Femur (tissue), 1 donor: ENCODE results near the gene HOXA10.

Experiments used
- DNase-seq: peaks from one replicate; pipeline ENCODE4 v3.0.0-alpha.2; 2017

The HOXA10 gene

GRCh38 chr7:27179030-27179429, 4.9 kb upstream of the HOXA10 start:
- peak; percentile 38 for DNase-seq

DNA sequence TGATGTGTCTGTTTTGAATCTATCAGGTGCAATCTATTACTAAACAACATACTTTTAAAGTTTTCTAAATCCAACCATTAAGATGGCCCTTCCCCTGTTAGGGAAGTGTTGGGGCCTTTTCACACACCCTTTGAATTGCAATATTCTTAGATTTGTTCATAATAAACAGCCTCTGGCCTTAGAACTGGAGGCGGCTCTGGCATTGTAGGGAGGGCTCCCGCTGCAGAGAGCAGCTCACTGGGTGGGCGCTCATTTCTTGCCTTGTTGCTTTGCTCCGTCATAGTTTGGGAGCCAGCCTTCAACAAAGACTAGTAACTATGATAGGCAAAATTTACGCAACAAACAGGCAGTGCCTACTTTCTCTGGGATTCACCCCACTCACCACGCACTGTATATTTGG, 4.2 kb upstream of the HOXA10 start:
- peak; percentile 40 for DNase-seq

GRCh38 chr7:27177795-27178320, 3.7 kb upstream of the HOXA10 start:
- peak; percentile 38 for DNase-seq

DNA sequence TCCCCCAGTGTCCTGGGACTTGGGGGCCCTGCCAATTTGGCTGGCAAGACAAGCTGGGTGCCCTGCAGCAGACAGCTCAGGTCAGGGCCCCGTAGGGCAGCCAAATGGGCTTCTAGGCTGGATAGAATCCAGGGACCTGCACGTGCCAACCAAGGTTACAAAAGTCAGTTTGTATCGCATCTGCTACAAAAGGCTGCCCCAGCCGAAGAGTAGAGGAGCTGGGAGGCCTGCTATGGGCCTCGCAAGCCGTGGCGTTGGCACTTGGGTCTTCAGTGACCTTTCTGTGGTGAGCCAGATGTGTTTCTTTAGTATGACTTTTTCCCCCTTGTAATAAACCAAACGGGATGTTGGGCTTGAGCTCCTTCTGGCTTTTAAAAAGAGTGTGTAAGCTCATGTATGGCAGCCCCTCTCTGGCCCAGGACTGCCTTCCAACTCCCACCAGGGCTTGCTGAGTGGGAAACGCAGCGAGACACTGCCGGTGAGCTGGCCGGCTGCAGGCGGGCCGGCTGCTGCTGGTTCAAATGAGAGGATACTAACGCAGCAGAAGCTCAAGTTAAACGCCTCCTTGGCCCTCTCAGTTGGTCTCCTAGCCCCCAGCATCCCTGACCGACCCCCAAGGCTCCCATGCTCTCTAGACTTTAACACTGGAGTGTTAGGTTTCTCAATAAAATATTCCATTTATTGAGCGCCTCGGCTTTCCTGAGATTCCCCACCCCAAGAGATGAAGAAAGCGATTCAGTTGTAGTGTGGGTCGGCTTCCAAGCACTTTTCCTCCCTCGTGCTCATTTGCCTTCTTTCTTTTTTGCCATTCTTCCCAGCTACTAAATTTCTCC, 3.1 kb upstream of the HOXA10 start:
- peak; percentile 51 for DNase-seq

DNA sequence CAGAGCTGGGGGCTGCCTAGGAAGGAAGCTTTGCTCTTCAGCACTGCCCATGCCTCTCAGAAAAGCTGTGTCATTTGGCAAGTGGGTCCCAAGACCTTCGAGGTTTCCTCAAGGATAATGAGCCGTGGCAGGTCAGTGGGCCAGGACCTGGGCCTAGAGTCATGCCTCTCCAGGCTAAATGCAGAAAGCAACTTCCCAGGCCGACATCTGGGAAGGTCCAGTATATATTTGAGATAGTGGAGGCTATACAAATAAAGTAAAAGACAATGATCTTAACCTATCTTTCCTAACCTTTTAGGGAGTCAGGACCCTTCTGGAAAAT, 2.4 kb upstream of the HOXA10 start:
- DNase-seq = no peak

- DNase-seq = peak; percentile 49
Observed at GRCh38 chr7:27175626-27176523, 1.8 kb upstream of the HOXA10 start.

GRCh38 chr7:27174874-27175625, 930 bp upstream of the HOXA10 start:
- DNase-seq = peak; percentile 60

DNA sequence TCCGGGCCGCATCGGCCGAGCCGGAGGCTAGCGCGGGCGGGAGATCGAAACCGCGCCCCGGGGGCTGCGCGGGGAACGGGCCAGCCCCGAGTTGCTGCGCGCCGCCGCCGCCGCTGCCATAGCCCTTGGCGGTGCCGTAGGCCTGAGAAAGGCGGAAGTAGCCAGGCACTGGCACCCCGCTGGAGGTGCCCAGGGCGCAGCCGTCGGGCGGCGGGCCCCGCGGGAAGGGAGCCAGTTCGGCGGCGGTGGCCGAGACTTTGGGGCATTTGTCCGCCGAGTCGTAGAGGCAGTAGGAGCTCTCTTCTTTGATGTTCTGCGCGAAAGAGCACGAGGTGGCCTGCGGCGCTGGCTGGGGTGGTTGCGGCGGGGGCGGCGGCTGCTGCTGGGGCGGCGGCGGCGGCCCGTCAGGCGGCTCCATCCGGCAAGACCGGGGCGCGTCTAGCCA, 587 bp downstream of the HOXA10 start:
- DNase-seq = peak; percentile 53

GRCh38 chr7:27172823-27173510, 1.2 kb downstream of the HOXA10 start:
- peak; percentile 87 for DNase-seq

GRCh38 chr7:27172315-27172774, 1.8 kb downstream of the HOXA10 start:
- peak; percentile 53 for DNase-seq

DNA sequence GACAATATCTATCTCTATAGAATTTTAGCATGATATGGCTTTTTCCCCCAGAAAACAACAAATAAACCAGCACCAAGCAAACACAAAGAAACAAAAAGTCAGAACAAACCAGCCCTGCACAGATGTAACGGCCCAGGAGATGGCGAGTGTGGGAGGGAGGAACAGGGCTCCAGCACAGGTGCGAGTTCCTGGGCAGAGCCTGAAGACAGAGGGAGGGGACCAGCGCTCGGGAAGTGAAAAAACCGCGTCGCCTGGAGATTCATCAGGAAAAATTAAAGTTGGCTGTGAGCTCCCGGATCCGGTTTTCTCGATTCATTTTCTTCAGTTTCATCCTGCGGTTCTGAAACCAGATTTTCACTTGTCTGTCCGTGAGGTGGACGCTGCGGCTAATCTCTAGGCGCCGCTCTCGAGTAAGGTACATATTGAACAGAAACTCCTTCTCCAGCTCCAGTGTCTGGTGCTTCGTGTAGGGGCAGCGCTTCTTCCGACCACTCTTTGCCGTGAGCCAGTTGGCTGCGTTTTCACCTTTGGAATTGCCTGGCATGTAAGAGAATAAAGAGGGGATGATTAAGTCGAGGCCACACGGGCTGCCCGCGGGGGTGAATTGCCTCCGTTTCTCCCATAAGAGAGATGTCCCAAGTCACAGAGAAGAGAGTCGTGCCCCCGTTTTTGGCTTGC, 2.3 kb downstream of the HOXA10 start:
- peak; percentile 60 for DNase-seq

DNA sequence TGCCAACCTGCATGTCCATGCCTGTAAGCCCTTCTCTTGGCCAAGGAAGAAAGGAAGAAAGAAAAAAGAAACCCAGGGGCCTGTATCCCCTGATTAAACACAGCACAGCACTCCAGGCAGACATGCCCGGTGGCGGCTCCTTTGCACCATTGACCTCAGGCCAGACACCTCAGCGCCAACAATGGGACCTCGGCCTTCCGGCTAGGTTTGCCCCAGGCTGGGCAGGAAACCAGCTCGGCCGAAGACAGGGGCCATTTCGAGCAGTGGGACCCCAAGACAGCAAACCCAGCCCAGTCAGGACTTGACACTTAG, 2.8 kb downstream of the HOXA10 start:
- peak; percentile 59 for DNase-seq

GRCh38 chr7:27170426-27171324, 3.4 kb downstream of the HOXA10 start:
- DNase-seq = no peak

DNA sequence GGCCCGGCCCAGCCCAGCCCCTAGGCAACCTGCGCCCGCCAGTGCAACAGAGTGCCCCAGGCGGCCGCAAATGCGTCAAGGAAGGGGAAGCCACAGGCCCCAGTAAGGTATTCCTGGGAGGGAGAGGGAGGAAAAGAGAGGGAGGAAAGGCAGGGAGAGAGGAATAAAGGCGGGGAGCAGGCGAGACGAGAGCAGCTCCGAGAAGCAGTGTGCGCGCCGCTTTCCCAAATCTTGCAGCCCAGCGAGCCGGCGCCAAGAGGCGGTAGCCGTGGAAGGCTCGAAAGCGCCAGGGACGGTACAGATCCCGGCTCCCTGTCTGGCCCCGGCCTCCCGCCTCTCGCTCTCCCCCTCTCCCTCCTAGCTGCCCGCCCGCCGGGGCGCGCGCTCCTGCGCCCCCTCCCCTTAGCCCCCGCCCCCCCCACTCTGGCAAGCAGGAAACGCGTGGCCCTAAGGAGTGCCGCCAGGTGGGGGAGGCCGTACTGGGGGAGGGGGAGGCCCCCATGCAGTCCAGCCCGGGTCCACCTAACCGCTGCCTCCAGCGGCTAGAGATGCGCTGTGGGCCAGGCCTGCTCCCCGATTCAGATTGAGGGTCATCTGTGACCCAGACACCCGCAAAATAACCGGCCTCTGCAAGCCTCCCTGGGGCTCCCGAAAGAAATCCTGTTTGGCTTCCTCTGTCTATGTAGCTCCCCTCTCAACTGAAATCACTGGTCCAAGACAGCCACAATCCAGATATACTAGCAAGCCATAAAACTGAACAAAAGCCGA, 4.3 kb downstream of the HOXA10 start:
- DNase-seq = peak; percentile 73

- peak; percentile 83 for DNase-seq
Observed at GRCh38 chr7:27168265-27168947, 5.7 kb downstream of the HOXA10 start.

- no peak for DNase-seq
Observed at GRCh38 chr7:27167916-27168264, 6.2 kb downstream of the HOXA10 start.

GRCh38 chr7:27166531-27167505, 7.3 kb downstream of the HOXA10 start:
- no peak for DNase-seq

DNA sequence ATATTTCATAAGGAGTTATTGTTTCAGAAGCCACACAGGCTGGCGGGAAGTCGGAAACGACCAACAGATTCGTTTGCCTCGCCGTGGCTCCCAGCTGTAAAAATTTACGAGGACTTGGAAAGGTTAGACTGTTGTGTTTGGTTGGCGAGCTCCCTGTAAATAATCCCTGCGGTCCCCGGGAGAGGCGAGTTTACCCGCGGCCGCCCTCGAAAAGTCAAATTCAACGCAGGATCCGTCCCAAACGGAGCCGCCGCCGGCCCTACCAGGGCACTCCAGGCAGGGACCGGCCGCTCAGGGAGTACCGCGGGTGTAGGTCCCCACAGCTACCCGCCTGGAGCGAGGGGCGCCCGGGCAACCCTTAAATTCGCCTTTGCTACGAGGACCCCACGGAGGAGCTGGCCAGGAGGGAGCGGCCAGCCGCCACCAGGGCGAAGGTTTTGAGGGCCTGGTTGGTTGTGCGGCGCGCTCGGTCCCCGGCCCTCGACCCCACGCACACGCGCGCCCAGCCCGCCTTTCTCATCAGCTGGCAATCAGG, 8.1 kb downstream of the HOXA10 start:
- DNase-seq = peak; percentile 69
